SK-N-MC (cell line): Measurements from ENCODE around the gene FKBP5.
"Not testable (repeated sequence)": the region's sequence is repeated elsewhere in the genome, so short reads cannot be mapped to it uniquely, and the experiment has no call there.

Experiments
- DNase-seq: peaks from one replicate; pipeline ENCODE4 v3.0.0-alpha.2; 2011; ENCODE audit warnings: low read depth, low spot score
- H3K27ac ChIP-seq: fragments of 200-600 bp; sonication (generic); 2 replicates; pipeline ENCODE4 v1.5.1; 2016; ENCODE audit warnings: mixed run types
- H3K36me3 ChIP-seq: fragments of 200-600 bp; sonication (generic); 2 replicates; pipeline ENCODE4 v1.6.1; 2017; ENCODE audit warnings: antibody characterized with exemption, low read length, mixed read lengths; ENCODE audit not compliant: insufficient read depth
- H3K4me3 ChIP-seq: fragments of 200-600 bp; sonication (generic); 2 replicates; pipeline ENCODE4 v1.5.1; 2016
- H3K9ac ChIP-seq: fragments of 200-600 bp; sonication (generic); 2 replicates; pipeline ENCODE4 v1.8.0; 2017; ENCODE audit warnings: mixed run types, mixed read lengths; ENCODE audit not compliant: insufficient read length
- H3K9me3 ChIP-seq: fragments of 200-600 bp; sonication (generic); 2 replicates; pipeline ENCODE4 v1.6.1; 2017; ENCODE audit warnings: low read depth, mild to moderate bottlenecking, antibody characterized with exemption, low read length, moderate library complexity, mixed read lengths
- EZH2 ChIP-seq: fragments of 200-600 bp; sonication (generic); IDR thresholded peaks from one replicate; pipeline ENCODE4 v1.6.1; 2017; ENCODE audit warnings: antibody characterized with exemption
- FOXP2 ChIP-seq: optimal IDR thresholded peaks from 2 replicates; pipeline ENCODE3; 2011; ENCODE audit warnings: mild to moderate bottlenecking, moderate library complexity; ENCODE audit not compliant: insufficient read depth; ENCODE audit errors: extremely low read length, control extremely low read depth
- POLR2AphosphoS5 ChIP-seq: IDR thresholded peaks from 2 replicates; pipeline ENCODE4 v1.6.1; 2012; ENCODE audit warnings: mild to moderate bottlenecking, low read depth, low read length, borderline replicate concordance

Gene FKBP5

GRCh38 chr6:35673755-35674154 lies 15.0 kb downstream of the FKBP5 start:
- TF ChIP-seq EZH2: no peak
- TF ChIP-seq FOXP2: no peak
- TF ChIP-seq POLR2AphosphoS5: no peak
- Histone ChIP-seq H3K36me3 (0 out of 2 replicates have a peak, but pooled peaks cover 3% of the 10 kb centered on the region), H3K9ac (no peak overlapping the region), H3K4me3 (no peak overlapping the region), H3K9me3 (no peaks in the 10 kb centered on the region), H3K27ac (peak overlapping the region; percentile 66)
- DNase-seq: no peak

- not testable (repeated sequence) for H3K36me3 ChIP-seq
Measured at GRCh38 chr6:35673284-35673666, 15.4 kb downstream of the FKBP5 start.

GRCh38 chr6:35670453-35670852 lies 18.3 kb downstream of the FKBP5 start:
- not testable (repeated sequence) for H3K9me3 ChIP-seq, H3K36me3 ChIP-seq, DNase-seq, H3K27ac ChIP-seq, H3K4me3 ChIP-seq, H3K9ac ChIP-seq

More at GRCh38 chr6:35673284-35673666, 15.4 kb downstream of the FKBP5 start:
- not testable (repeated sequence) for H3K4me3 ChIP-seq, H3K27ac ChIP-seq, H3K9ac ChIP-seq, DNase-seq, H3K9me3 ChIP-seq

- H3K9ac ChIP-seq: peak overlapping the region; percentile 58
- H3K9me3 ChIP-seq: no peaks in the 10 kb centered on the region
- no peaks in the 10 kb centered on the region for H3K36me3 ChIP-seq
- DNase-seq: no peak
- H3K27ac ChIP-seq: peak overlapping the region; percentile 94
- H3K4me3 ChIP-seq: peak overlapping the region; percentile 65
- TF ChIP-seq POLR2AphosphoS5 (no peak), FOXP2 (no peak), EZH2 (no peak)
Measured at GRCh38 chr6:35669451-35670045, 19.2 kb downstream of the FKBP5 start.

GRCh38 chr6:35668744-35669450 lies 19.8 kb downstream of the FKBP5 start:
- no peaks in the 10 kb centered on the region for H3K9me3 ChIP-seq
- peak overlapping the region; percentile 94 for H3K27ac ChIP-seq
- TF ChIP-seq EZH2: no peak
- no peak for TF ChIP-seq POLR2AphosphoS5
- TF ChIP-seq FOXP2: no peak
- DNase-seq: peak; percentile 67
- H3K36me3 ChIP-seq: no peaks in the 10 kb centered on the region
- H3K9ac ChIP-seq: peak overlapping the region; percentile 58
- peak overlapping the region; percentile 65 for H3K4me3 ChIP-seq

- no peak for DNase-seq
- H3K4me3 ChIP-seq: no peak overlapping the region
- H3K9me3 ChIP-seq: no peaks in the 10 kb centered on the region
- peak overlapping the region; percentile 94 for H3K27ac ChIP-seq
- no peaks in the 10 kb centered on the region for H3K36me3 ChIP-seq
- peak overlapping the region; percentile 58 for H3K9ac ChIP-seq
- no peak for TF ChIP-seq EZH2
- no peak for TF ChIP-seq FOXP2
Measured at GRCh38 chr6:35668096-35668495, 20.6 kb downstream of the FKBP5 start.

- DNase-seq: no peak
- H3K9me3 ChIP-seq: no peaks in the 10 kb centered on the region
- no peak overlapping the region for H3K9ac ChIP-seq
- TF ChIP-seq FOXP2 (no peak), POLR2AphosphoS5 (no peak), EZH2 (no peak)
- no peak overlapping the region; the same call in 1 of the 2 replicates for H3K27ac ChIP-seq
- H3K4me3 ChIP-seq: no peak overlapping the region
- H3K36me3 ChIP-seq: no peaks in the 10 kb centered on the region
Measured at GRCh38 chr6:35665573-35665972, 23.1 kb downstream of the FKBP5 start.

GRCh38 chr6:35664945-35665344 lies 23.8 kb downstream of the FKBP5 start:
- H3K9me3 ChIP-seq: no peaks in the 10 kb centered on the region
- H3K27ac ChIP-seq: peak overlapping the region; percentile 86
- no peak for TF ChIP-seq POLR2AphosphoS5
- no peak for TF ChIP-seq FOXP2
- TF ChIP-seq EZH2: no peak
- no peaks in the 10 kb centered on the region for H3K36me3 ChIP-seq
- no peak for DNase-seq
- peak overlapping the region; percentile 34; the same call in 1 of the 2 replicates for H3K4me3 ChIP-seq
- peak overlapping the region; percentile 16 for H3K9ac ChIP-seq
